ENCODE results near the gene SPSB3.

DNA sequence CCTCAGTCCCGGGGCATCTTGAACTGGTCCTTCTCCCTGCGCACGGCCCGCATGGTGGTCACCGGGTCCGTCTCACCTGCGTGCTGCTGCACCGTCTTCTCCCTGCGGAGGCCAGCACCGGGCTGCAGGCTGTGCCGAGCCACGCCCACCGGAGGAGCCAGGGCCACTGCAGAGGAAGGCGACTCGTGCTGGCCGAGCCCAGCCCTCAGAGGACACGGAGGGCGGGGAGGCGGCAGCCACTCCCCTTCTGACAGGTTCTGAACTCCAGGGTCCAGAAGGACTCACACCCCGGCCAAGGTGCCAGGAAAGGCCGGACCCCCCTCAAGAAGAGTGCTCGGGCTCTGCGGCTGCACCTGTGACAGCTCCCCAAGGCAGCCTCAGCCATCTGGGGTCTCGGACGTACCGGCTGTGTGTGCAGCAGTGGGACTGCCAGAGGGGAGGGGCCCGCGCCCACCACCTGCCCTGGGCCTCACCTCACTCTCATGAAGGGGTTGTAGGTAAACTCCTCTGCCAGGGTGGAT, 27.0 kb upstream of the SPSB3 start:
- TF ChIP-seq, protein P1, sequence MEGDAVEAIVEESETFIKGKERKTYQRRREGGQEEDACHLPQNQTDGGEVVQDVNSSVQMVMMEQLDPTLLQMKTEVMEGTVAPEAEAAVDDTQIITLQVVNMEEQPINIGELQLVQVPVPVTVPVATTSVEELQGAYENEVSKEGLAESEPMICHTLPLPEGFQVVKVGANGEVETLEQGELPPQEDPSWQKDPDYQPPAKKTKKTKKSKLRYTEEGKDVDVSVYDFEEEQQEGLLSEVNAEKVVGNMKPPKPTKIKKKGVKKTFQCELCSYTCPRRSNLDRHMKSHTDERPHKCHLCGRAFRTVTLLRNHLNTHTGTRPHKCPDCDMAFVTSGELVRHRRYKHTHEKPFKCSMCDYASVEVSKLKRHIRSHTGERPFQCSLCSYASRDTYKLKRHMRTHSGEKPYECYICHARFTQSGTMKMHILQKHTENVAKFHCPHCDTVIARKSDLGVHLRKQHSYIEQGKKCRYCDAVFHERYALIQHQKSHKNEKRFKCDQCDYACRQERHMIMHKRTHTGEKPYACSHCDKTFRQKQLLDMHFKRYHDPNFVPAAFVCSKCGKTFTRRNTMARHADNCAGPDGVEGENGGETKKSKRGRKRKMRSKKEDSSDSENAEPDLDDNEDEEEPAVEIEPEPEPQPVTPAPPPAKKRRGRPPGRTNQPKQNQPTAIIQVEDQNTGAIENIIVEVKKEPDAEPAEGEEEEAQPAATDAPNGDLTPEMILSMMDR (IDR thresholded peaks at IDR 0.05): no peak
- no peak for TF ChIP-seq POLR2A (IDR thresholded peaks at IDR 0.05)

Data from Peyer's patch (tissue), 4 donors.